K562 (cell line): Measurements from ENCODE around the gene TRIM69. TPM values are rescaled to one million over a fixed set of nuclear protein-coding genes. Genes with fewer than 3 reads are reported as not detected.

Experiments
- ATAC-seq: fragments of 200-7000 bp; cut with Tn5 transposase; 3 replicates; pipeline ENCODE4 v1.9.1; 2020; ENCODE audit warnings: moderate library complexity
- BruUV-seq: library from RNA; stranded (reverse); fragments of 400-500 nt; replicated peaks from 2 replicates; lab custom pipeline; 2021; lab: Mats Ljungman, UMichigan
- CTCF ChIA-PET: fragments of 300-600 bp; formaldehyde crosslinking; extraction: SDS; loops from one replicate; lab custom pipeline; 2021; ENCODE audit warnings: low intra/inter-chr PET ratio; lab: Yijun Ruan, JAX
- POLR2A ChIA-PET: fragments of 300-600, 350-650 bp; sonication (Branson Sonifier 250); formaldehyde crosslinking; extraction: SDS; loops from one replicate; lab custom pipeline; 2021; ENCODE audit warnings: antibody characterized with exemption, inconsistent platforms; lab: Yijun Ruan, JAX
- DNase-seq, 4 experiments: peaks; one replicate each; pipeline versions ENCODE4 v3.0.0 to v3.0.0-alpha.2; 2011 to 2018; ENCODE audit warnings: low spot score in 3 of 4, mixed read lengths in 3 of 4; ENCODE audit errors: extremely low read depth in 1 of 4
- FAIRE-seq: peaks from 2 replicates; lab custom pipeline; 2011; peaks lifted over from hg19 to GRCh38; lab: Jason Lieb, UNC
- H2AFZ ChIP-seq: 2 replicates; pipeline ENCODE4 v1.6.0; 2011; ENCODE audit warnings: low read depth, low read length, control low read depth, inconsistent platforms
- H3K27ac ChIP-seq: fragments of 200-600 bp; 3 replicates; pipeline ENCODE4 v1.8.0; 2011; ENCODE audit warnings: low read depth, mild to moderate bottlenecking, control low read depth, inconsistent platforms, low read length, moderate library complexity, mixed read lengths; ENCODE audit errors: extremely low read depth
- H3K27me3 ChIP-seq, 2 experiments: fragments of 300-600 bp in 1 of 2; 2 replicates in 1 of 2; 3 replicates in 1 of 2; pipeline versions ENCODE4 v1.6.0 to v1.8.0; 2011; ENCODE audit warnings: inconsistent platforms in 2 of 2, low read length in 2 of 2, mild to moderate bottlenecking in 1 of 2, mixed read lengths in 1 of 2, moderate library complexity in 1 of 2; ENCODE audit not compliant: control insufficient read depth in 2 of 2, insufficient read depth in 2 of 2
- H3K36me3 ChIP-seq: fragments of 300-600 bp; 3 replicates; pipeline ENCODE4 v1.8.0; 2011; ENCODE audit warnings: mild to moderate bottlenecking, low read length, inconsistent platforms; ENCODE audit not compliant: control insufficient read depth, insufficient read depth
- H3K4me1 ChIP-seq, 2 experiments: fragments of 200-600 bp in 1 of 2; replicated peaks in 1 of 2; 2 replicates in 1 of 2; 3 replicates in 1 of 2; pipeline versions ENCODE4 v1.5.1 to v1.8.0; 2011; ENCODE audit warnings: inconsistent platforms in 2 of 2, low read length in 2 of 2, mild to moderate bottlenecking in 1 of 2, mixed read lengths in 1 of 2, moderate library complexity in 1 of 2; ENCODE audit not compliant: control insufficient read depth in 2 of 2, insufficient read depth in 2 of 2
- H3K4me2 ChIP-seq: 2 replicates; pipeline ENCODE4 v1.6.1; 2011; ENCODE audit warnings: low read length, control low read depth, inconsistent platforms, mixed read lengths; ENCODE audit not compliant: insufficient read depth
- H3K4me3 ChIP-seq: fragments of 200-600 bp; sonication (generic), shearing (Covaris generic); 2 replicates; pipeline ENCODE4 v1.5.1; 2016; ENCODE audit warnings: control low read depth, inconsistent platforms
- H3K79me2 ChIP-seq: fragments of 200-600 bp; 3 replicates; pipeline ENCODE4 v1.8.0; 2011; ENCODE audit warnings: low read length, inconsistent platforms; ENCODE audit not compliant: control insufficient read depth, insufficient read depth
- H3K9ac ChIP-seq, 2 experiments: 2 replicates each; pipeline versions ENCODE4 v1.6.0 to v1.6.1; 2011; ENCODE audit warnings: low read depth in 2 of 2, low read length in 2 of 2, control low read depth in 1 of 2, inconsistent platforms in 1 of 2, mild to moderate bottlenecking in 1 of 2, mixed read lengths in 1 of 2; ENCODE audit not compliant: insufficient read depth in 1 of 2
- H3K9me1 ChIP-seq: one replicate; pipeline ENCODE4 v1.6.0; 2011; ENCODE audit warnings: inconsistent platforms, mild to moderate bottlenecking, low read length, moderate library complexity; ENCODE audit not compliant: control insufficient read depth, insufficient read depth
- H3K9me3 ChIP-seq: replicated peaks from 2 replicates; pipeline ENCODE4 v1.5.1; 2011; ENCODE audit warnings: low read depth, low read length, inconsistent platforms; ENCODE audit not compliant: control insufficient read depth, insufficient read depth
- H4K20me1 ChIP-seq: replicated peaks from 2 replicates; pipeline ENCODE4 v1.6.1; 2011; ENCODE audit warnings: low read length, inconsistent platforms, mixed read lengths; ENCODE audit not compliant: control insufficient read depth, insufficient read depth
- EZH2 ChIP-seq: IDR thresholded peaks from 2 replicates; pipeline ENCODE4 v1.6.1; 2012; ENCODE audit warnings: low read depth, mild to moderate bottlenecking, inconsistent platforms, low read length, borderline replicate concordance
- FOXA1 ChIP-seq: fragments of 450-650 bp; IDR thresholded peaks from 2 replicates; pipeline ENCODE4 v1.6.1; 2016; ENCODE audit warnings: mild to moderate bottlenecking, borderline replicate concordance
- KAT2B ChIP-seq: IDR thresholded peaks from one replicate; pipeline ENCODE4 v1.6.1; 2012; ENCODE audit warnings: low read depth, mild to moderate bottlenecking, control low read depth, inconsistent platforms, low read length, moderate library complexity
- MEIS2 ChIP-seq: fragments of 450-650 bp; IDR thresholded peaks from 2 replicates; pipeline ENCODE4 v1.6.1; 2014; ENCODE audit warnings: mild to moderate bottlenecking; ENCODE audit not compliant: partially characterized antibody
- PBX2 ChIP-seq, 2 experiments: IDR thresholded peaks in 1 of 2; conservative IDR thresholded peaks in 1 of 2; 2 replicates each; pipeline ENCODE4 v1.6.1; 2016; ENCODE audit warnings: low read depth in 2 of 2, mild to moderate bottlenecking in 1 of 2, missing compliant biosample characterization in 1 of 2, missing genetic modification characterization in 1 of 2, moderate library complexity in 1 of 2
- POU5F1 ChIP-seq: fragments of 150-350 bp; IDR thresholded peaks from 2 replicates; pipeline ENCODE4 v1.6.1; 2014; ENCODE audit warnings: borderline replicate concordance, low read length, low read depth, mild to moderate bottlenecking; ENCODE audit not compliant: partially characterized antibody
- RUNX1 ChIP-seq: sonication (generic); IDR thresholded peaks from 2 replicates; pipeline ENCODE4 v1.6.1; 2016; ENCODE audit warnings: antibody characterized with exemption, low read depth
- TSHZ1 ChIP-seq: fragments of 250-450 bp; sonication (Bioruptor Pico); IDR thresholded peaks from 2 replicates; pipeline ENCODE4 v1.4.0; 2020; ENCODE audit warnings: mild to moderate bottlenecking, moderate library complexity
- ZNF239 ChIP-seq: fragments of 250-450 bp; sonication (Bioruptor Pico); IDR thresholded peaks from 2 replicates; pipeline ENCODE4 v1.4.0; 2020; ENCODE audit warnings: mild to moderate bottlenecking
- ZNF41 ChIP-seq: fragments of 250-450 bp; sonication (Bioruptor Pico); conservative IDR thresholded peaks from 2 replicates; pipeline ENCODE4 v1.4.0; 2020; ENCODE audit warnings: mild to moderate bottlenecking
- WGBS: fragments of 100-300 bp; shearing (Covaris generic); methylation state at CpG from one replicate; pipeline ENCODE4 v1.1.6; 2016; ENCODE audit warnings: low coverage, mixed read lengths; ENCODE audit not compliant: insufficient coverage; ENCODE audit errors: missing lambda C conversion rate; 5-methylcytosine and 5-hydroxymethylcytosine counted together
- in situ Hi-C: fragments of 300-500 bp; cut with MboI; formaldehyde crosslinking; loops from 4 replicates; pipeline ENCODE4 v1.15.0; 2018; ENCODE audit warnings: inconsistent platforms, mixed read lengths
- intact Hi-C: fragments of 100-400 bp; cut with micrococcal nuclease; formaldehyde crosslinking; loops from 2 replicates; pipeline ENCODE4 v1.14.2; 2022
- polyA plus RNA-seq, 8 experiments: library from polyadenylated mRNA; depleted of rRNA in 4 of 8; stranded (reverse) in 5 of 8; unstranded in 3 of 8; fragments of >200 nt; fragmentation: Nextera tagmentation in 2 of 8; fragmentation: Illumina TruSeq in 1 of 8; extraction: Ambion mirVana in 2 of 8; extraction: Trizol in 1 of 8; gene quantifications; 2 replicates each; pipeline versions ENCODE4 v1.2.1 to v1.2.3, GENCODE V29; 2011 to 2014; ENCODE audit warnings: inconsistent platforms in 1 of 8, missing spikeins in 1 of 8
- total RNA-seq, 7 experiments: library from RNA; depleted of rRNA in 6 of 7; stranded (reverse); fragments of >200 nt in 6 of 7; fragmentation: Illumina TruSeq in 2 of 7; extraction: Trizol in 2 of 7; gene quantifications; 2 replicates each; pipeline versions ENCODE4 v1.2.1 to v1.2.3, GENCODE V29; 2011 to 2021; ENCODE audit warnings: low replicate concordance in 1 of 7
- TF ChIP-seq, protein P1 (sequence below): fragments of 250-450 bp; sonication (Bioruptor Pico); IDR thresholded peaks from 2 replicates; pipeline ENCODE4 v1.5.0; 2022; ENCODE audit warnings: mild to moderate bottlenecking

The TRIM69 gene
- total and polyA plus RNA-seq, 9 of the 15 experiments (the other 6 are each of a cell fraction or from before 2014, with no cell fraction given), result 1.0 to 4.3 (median 2.3) TPM

GRCh38 chr15:44804298-44805046 lies 68.1 kb downstream of the TRIM69 start:
- CTCF ChIA-PET, result no interaction called here
- ATAC-seq (no peak), FAIRE-seq (no peak), DNase-seq (no peak)
- no peak overlapping the region for H3K27ac ChIP-seq
- H3K27me3 ChIP-seq, result no peaks in the 10 kb centered on the region
- no peaks in the 10 kb centered on the region for H4K20me1 ChIP-seq
- 27% methylated on average over 4 of the region's 4 CpGs for WGBS
- in situ Hi-C loops (no loop called here), intact Hi-C loops (no loop called here)
- no peak overlapping the region for H3K9ac ChIP-seq
- no peaks in the 10 kb centered on the region for H3K79me2 ChIP-seq
- H3K9me3 ChIP-seq, result no peaks in the 10 kb centered on the region
- H2AFZ ChIP-seq, result peak overlapping the region; percentile 33; the same call in 1 of the 2 replicates
- POLR2A ChIA-PET, result interaction anchor here (0.8 to 2.5 kb wide), 3 partner anchors 8 to 229 kb away, joined by 3 to 9 read pairs (median 4); no protein-coding TSS in a partner anchor
- H3K4me1 ChIP-seq, result no peaks in the 10 kb centered on the region
- BruUV-seq, result no TSS peak
- H3K9me1 ChIP-seq, result no peaks in the 10 kb centered on the region
- TF ChIP-seq ZNF41 (CRISPR knock-in tag) (no peak), MEIS2 (no peak), EZH2 (no peak), POU5F1 (no peak), PBX2 (CRISPR knock-in tag; IDR thresholded peaks at IDR 0.05; ENCODE audit: low read depth) (no peak), PBX2 (tag; conservative IDR thresholded peaks at IDR 0.05; ENCODE audit: low read depth) (no peak), TSHZ1 (CRISPR knock-in tag) (no peak), RUNX1 (no peak), KAT2B (no peak), ZNF239 (CRISPR knock-in tag) (no peak), FOXA1 (no peak)
- TF ChIP-seq, protein P1, sequence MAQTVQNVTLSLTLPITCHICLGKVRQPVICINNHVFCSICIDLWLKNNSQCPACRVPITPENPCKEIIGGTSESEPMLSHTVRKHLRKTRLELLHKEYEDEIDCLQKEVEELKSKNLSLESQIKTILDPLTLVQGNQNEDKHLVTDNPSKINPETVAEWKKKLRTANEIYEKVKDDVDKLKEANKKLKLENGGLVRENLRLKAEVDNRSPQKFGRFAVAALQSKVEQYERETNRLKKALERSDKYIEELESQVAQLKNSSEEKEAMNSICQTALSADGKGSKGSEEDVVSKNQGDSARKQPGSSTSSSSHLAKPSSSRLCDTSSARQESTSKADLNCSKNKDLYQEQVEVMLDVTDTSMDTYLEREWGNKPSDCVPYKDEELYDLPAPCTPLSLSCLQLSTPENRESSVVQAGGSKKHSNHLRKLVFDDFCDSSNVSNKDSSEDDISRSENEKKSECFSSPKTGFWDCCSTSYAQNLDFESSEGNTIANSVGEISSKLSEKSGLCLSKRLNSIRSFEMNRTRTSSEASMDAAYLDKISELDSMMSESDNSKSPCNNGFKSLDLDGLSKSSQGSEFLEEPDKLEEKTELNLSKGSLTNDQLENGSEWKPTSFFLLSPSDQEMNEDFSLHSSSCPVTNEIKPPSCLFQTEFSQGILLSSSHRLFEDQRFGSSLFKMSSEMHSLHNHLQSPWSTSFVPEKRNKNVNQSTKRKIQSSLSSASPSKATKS (CRISPR knock-in tag), result no peak
- H3K4me3 ChIP-seq, result no peak overlapping the region
- no peak overlapping the region for H3K4me2 ChIP-seq
- no peaks in the 10 kb centered on the region for H3K36me3 ChIP-seq
